HepG2 (cell line): ENCODE results near the gene IGFL1.

ENCODE experiments used
- CEBPB ChIP-seq: IDR thresholded peaks from 2 replicates; pipeline ENCODE4 v1.6.1; 2011; ENCODE audit warnings: low read depth, low read length, improper control_type of control experiment, borderline replicate concordance
- HDAC1 ChIP-seq: sonication (generic); formaldehyde crosslinking; IDR thresholded peaks from 2 replicates; pipeline ENCODE4 v1.5.1; 2020; ENCODE audit warnings: mild to moderate bottlenecking, missing genetic modification reagents
- ISL2 ChIP-seq: sonication (generic); formaldehyde crosslinking; IDR thresholded peaks from 2 replicates; pipeline ENCODE4 v1.5.0; 2020; ENCODE audit warnings: missing genetic modification reagents
- ZNF549 ChIP-seq: sonication (generic); formaldehyde crosslinking; IDR thresholded peaks from 2 replicates; pipeline ENCODE4 v1.5.0; 2020; ENCODE audit warnings: missing genetic modification reagents
- ZNF777 ChIP-seq: sonication (generic); formaldehyde crosslinking; IDR thresholded peaks from 2 replicates; pipeline ENCODE4 v1.4.0; 2020; ENCODE audit warnings: missing genetic modification reagents
- TF ChIP-seq, protein P1 (sequence below): IDR thresholded peaks from 2 replicates; pipeline ENCODE4 v1.6.1; 2016
- TF ChIP-seq, protein P2 (sequence below): sonication (generic); formaldehyde crosslinking; IDR thresholded peaks from 2 replicates; pipeline ENCODE4 v1.5.0; 2020; ENCODE audit warnings: mild to moderate bottlenecking, missing genetic modification reagents, moderate library complexity
- TF ChIP-seq, protein P3 (sequence below), 2 experiments: IDR thresholded peaks; 2 replicates each; pipeline ENCODE4 v1.6.1; 2011 to 2012; ENCODE audit warnings: low read length in 2 of 2, borderline replicate concordance in 1 of 2, low read depth in 1 of 2, mild to moderate bottlenecking in 1 of 2, moderate library complexity in 1 of 2
- TF ChIP-seq, protein P4 (sequence below): IDR thresholded peaks from 2 replicates; pipeline ENCODE4 v1.6.1; 2016; ENCODE audit warnings: low read depth, control low read depth

DNA sequence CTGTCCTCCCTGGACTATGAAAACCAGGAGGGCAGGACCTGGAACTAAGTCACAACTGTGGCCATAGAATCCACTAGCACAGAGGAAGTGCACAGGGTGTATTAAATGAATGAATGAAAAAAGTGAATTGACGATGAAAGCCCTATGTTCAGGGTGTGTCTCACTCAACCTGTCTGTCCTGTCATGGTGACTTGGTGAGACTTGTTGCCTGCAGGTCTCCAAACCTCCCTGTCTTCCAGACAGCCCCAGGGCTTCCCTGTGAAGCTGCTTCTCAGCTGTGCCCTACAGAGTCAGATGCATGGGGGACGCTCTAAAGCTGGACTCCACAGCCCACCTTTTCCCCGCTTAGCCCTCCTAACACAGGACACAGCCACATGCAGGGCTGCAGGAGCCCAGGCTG is 4.8 kb upstream of the IGFL1 start:
- TF ChIP-seq, protein P1, sequence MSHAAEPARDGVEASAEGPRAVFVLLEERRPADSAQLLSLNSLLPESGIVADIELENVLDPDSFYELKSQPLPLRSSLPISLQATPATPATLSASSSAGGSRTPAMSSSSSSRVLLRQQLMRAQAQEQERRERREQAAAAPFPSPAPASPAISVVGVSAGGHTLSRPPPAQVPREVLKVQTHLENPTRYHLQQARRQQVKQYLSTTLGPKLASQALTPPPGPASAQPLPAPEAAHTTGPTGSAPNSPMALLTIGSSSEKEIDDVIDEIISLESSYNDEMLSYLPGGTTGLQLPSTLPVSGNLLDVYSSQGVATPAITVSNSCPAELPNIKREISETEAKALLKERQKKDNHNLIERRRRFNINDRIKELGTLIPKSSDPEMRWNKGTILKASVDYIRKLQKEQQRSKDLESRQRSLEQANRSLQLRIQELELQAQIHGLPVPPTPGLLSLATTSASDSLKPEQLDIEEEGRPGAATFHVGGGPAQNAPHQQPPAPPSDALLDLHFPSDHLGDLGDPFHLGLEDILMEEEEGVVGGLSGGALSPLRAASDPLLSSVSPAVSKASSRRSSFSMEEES (CRISPR knock-in tag): no peak
- TF ChIP-seq, protein P2, sequence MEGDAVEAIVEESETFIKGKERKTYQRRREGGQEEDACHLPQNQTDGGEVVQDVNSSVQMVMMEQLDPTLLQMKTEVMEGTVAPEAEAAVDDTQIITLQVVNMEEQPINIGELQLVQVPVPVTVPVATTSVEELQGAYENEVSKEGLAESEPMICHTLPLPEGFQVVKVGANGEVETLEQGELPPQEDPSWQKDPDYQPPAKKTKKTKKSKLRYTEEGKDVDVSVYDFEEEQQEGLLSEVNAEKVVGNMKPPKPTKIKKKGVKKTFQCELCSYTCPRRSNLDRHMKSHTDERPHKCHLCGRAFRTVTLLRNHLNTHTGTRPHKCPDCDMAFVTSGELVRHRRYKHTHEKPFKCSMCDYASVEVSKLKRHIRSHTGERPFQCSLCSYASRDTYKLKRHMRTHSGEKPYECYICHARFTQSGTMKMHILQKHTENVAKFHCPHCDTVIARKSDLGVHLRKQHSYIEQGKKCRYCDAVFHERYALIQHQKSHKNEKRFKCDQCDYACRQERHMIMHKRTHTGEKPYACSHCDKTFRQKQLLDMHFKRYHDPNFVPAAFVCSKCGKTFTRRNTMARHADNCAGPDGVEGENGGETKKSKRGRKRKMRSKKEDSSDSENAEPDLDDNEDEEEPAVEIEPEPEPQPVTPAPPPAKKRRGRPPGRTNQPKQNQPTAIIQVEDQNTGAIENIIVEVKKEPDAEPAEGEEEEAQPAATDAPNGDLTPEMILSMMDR: no peak
- TF ChIP-seq ZNF549 (CRISPR knock-in tag): no peak
- TF ChIP-seq ISL2: no peak
- TF ChIP-seq, protein P3, sequence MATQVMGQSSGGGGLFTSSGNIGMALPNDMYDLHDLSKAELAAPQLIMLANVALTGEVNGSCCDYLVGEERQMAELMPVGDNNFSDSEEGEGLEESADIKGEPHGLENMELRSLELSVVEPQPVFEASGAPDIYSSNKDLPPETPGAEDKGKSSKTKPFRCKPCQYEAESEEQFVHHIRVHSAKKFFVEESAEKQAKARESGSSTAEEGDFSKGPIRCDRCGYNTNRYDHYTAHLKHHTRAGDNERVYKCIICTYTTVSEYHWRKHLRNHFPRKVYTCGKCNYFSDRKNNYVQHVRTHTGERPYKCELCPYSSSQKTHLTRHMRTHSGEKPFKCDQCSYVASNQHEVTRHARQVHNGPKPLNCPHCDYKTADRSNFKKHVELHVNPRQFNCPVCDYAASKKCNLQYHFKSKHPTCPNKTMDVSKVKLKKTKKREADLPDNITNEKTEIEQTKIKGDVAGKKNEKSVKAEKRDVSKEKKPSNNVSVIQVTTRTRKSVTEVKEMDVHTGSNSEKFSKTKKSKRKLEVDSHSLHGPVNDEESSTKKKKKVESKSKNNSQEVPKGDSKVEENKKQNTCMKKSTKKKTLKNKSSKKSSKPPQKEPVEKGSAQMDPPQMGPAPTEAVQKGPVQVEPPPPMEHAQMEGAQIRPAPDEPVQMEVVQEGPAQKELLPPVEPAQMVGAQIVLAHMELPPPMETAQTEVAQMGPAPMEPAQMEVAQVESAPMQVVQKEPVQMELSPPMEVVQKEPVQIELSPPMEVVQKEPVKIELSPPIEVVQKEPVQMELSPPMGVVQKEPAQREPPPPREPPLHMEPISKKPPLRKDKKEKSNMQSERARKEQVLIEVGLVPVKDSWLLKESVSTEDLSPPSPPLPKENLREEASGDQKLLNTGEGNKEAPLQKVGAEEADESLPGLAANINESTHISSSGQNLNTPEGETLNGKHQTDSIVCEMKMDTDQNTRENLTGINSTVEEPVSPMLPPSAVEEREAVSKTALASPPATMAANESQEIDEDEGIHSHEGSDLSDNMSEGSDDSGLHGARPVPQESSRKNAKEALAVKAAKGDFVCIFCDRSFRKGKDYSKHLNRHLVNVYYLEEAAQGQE (IDR thresholded peaks at IDR 0.05; ENCODE audit: borderline replicate concordance in 1 of 2, low read depth in 1 of 2, low read length in 2 of 2): no peak
- no peak for TF ChIP-seq HDAC1 (CRISPR knock-in tag)
- TF ChIP-seq CEBPB: no peak
- no peak for TF ChIP-seq ZNF777 (CRISPR knock-in tag)
- TF ChIP-seq, protein P4, sequence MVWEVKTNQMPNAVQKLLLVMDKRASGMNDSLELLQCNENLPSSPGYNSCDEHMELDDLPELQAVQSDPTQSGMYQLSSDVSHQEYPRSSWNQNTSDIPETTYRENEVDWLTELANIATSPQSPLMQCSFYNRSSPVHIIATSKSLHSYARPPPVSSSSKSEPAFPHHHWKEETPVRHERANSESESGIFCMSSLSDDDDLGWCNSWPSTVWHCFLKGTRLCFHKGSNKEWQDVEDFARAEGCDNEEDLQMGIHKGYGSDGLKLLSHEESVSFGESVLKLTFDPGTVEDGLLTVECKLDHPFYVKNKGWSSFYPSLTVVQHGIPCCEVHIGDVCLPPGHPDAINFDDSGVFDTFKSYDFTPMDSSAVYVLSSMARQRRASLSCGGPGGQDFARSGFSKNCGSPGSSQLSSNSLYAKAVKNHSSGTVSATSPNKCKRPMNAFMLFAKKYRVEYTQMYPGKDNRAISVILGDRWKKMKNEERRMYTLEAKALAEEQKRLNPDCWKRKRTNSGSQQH (CRISPR knock-in tag): no peak
